Islet precursor cell (in vitro differentiated cells): Measurements from ENCODE around the gene GNS.
"Not testable (repeated sequence)": the region's sequence is repeated elsewhere in the genome, so short reads cannot be mapped to it uniquely, and the experiment has no call there.

Source experiments
- DNase-seq: peaks from one replicate; pipeline ENCODE4 v3.0.0-alpha.2; 2018

The GNS gene

GRCh38 chr12:64694130-64695040, 64.8 kb downstream of the GNS start:
- DNase-seq = no peak

- no peak for DNase-seq
These were observed 67.2 kb downstream of the GNS start for GRCh38 chr12:64691795-64692583.

GRCh38 chr12:64691227-64691794, 67.9 kb downstream of the GNS start:
- DNase-seq = no peak

GRCh38 chr12:64690236-64690635, 69.0 kb downstream of the GNS start:
- not testable (repeated sequence) for DNase-seq

GRCh38 chr12:64688715-64689114, 70.5 kb downstream of the GNS start:
- no peak for DNase-seq

- DNase-seq = no peak
These were observed 71.0 kb downstream of the GNS start for GRCh38 chr12:64688219-64688618.

- DNase-seq = peak; percentile 90
These were observed 71.4 kb downstream of the GNS start for GRCh38 chr12:64687816-64688215.

GRCh38 chr12:64685605-64686004, 73.6 kb downstream of the GNS start:
- no peak for DNase-seq

GRCh38 chr12:64685050-64685449, 74.2 kb downstream of the GNS start:
- DNase-seq = no peak

GRCh38 chr12:64683816-64684543, 75.2 kb downstream of the GNS start:
- DNase-seq = no peak

- DNase-seq = peak; percentile 87
These were observed 76.5 kb downstream of the GNS start for GRCh38 chr12:64682572-64683277.

- DNase-seq = no peak
These were observed 77.8 kb downstream of the GNS start for GRCh38 chr12:64681200-64682052.

- DNase-seq = no peak
These were observed 79.0 kb downstream of the GNS start for GRCh38 chr12:64680235-64680634.

GRCh38 chr12:64679487-64680001, 79.7 kb downstream of the GNS start:
- DNase-seq = no peak

GRCh38 chr12:64678835-64679234, 80.4 kb downstream of the GNS start:
- DNase-seq = no peak

- no peak for DNase-seq
These were observed 81.0 kb downstream of the GNS start for GRCh38 chr12:64678248-64678647.

- DNase-seq = no peak
These were observed 83.4 kb downstream of the GNS start for GRCh38 chr12:64675795-64676194.

GRCh38 chr12:64674367-64674922, 84.8 kb downstream of the GNS start:
- no peak for DNase-seq

- DNase-seq = no peak
These were observed 85.6 kb downstream of the GNS start for GRCh38 chr12:64673490-64674169.

- DNase-seq = no peak
These were observed 86.2 kb downstream of the GNS start for GRCh38 chr12:64672925-64673409.
